SK-MEL-5 (cell line): Measurements from ENCODE around the gene SLIT3. TPM values are rescaled to one million over a fixed set of nuclear protein-coding genes. Genes with fewer than 3 reads are reported as not detected.

Experiments
- DNase-seq: peaks from one replicate; pipeline ENCODE4 v3.0.0-alpha.2; 2016; ENCODE audit warnings: low read depth, low spot score
- in situ Hi-C: cut with HindIII; loops from 2 replicates; pipeline ENCODE4 v1.10.0; 2016; ENCODE audit warnings: low sequenced_read_pairs, high pct_unique_total_duplicates, low pct_unique_long_range_greater_than_20kb
- polyA plus RNA-seq, 2 experiments: library from polyadenylated mRNA; depleted of rRNA; stranded (reverse); fragments of >200 nt; gene quantifications; 2 replicates each; pipeline ENCODE4 v1.2.3, GENCODE V29; 2015
- total RNA-seq: library from RNA; depleted of rRNA; stranded (reverse); fragments of >200 nt; shearing (Covaris generic); gene quantifications from 2 replicates; pipeline ENCODE4 v1.2.3, GENCODE V29; 2014; rRNA removed

SLIT3 gene
- 0.40 and 0.63 TPM in 2 replicates for total RNA-seq
- 4.4 and 4.6 TPM in 2 replicates for polyA plus RNA-seq (2015; cell fraction: cytosol; rRNA removed)
- polyA plus RNA-seq (2015; cell fraction: nucleus; rRNA removed), result 0.89 and 1.7 TPM in 2 replicates

DNA sequence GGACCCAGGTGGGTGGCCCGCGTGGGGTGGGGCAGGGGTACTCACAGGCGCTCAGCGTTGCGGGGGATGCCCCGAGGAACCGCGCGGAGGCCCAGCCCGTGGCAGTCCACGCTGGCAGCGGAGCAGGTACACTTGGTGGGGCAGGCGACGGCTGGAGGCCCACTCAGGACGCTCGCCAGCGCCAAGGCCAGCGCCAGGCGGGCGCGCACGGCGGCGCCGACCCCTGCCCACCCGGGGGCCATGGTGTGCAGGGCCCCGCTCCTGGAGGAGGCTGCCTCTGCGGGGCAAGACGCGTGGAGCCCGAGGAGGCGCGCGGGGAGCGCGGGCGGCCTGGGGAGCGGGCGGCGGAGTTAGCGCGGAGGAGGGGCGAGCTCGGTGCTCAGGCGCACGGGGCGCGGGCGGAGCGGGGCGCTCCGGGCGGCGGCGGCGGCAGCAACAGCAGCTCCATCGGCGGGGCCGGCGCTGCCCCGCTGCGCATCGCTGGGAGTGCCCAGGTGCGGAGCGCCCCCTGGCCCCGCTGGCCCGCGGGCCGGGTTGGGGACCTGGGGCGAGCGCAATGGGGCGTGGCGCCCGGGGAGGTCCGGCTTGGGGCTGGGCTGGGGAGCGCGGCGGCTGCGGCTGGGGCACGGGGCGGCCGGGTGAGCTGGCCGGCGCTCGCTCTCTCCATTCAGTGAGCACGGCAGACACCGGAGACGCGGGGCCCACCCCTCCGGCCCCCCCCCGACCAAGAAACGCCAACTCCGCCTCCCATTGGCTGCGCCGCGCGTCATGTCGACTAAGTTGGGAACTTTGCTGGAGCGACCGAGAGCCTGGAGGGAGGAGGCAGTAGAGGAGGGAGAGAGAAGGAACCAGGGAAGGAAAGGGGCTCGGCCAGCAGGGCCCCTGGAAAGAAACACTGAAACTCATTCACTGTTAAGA, at the start of gene SLIT3:
TSS of gene SLIT3 (minus strand) at position 672 of the 918 bp plus-strand sequence. CDS start at position 242, 430 bp downstream.
- in situ Hi-C loops, result no loop called here
- peak; percentile 58 for DNase-seq

DNA sequence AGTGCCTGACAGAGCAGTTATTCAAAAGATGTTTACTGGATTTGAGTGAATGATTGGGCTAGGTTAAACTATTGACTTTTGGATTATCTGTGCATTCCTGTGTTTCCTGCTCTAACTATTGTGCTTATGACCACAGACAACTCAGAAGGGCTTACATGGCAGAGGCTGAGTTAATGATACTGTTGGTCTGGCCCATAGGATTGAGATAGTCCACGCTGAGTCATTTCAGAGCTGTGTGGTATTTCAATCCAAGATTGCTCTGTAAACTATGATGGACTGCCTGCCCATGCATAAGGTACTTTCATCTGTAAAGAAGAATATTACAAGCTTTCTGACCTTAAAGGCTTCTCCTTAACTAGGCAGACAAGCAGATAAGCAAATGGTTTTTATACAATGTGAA, 49.1 kb upstream of the SLIT3 start:
- DNase-seq, result no peak

DNA sequence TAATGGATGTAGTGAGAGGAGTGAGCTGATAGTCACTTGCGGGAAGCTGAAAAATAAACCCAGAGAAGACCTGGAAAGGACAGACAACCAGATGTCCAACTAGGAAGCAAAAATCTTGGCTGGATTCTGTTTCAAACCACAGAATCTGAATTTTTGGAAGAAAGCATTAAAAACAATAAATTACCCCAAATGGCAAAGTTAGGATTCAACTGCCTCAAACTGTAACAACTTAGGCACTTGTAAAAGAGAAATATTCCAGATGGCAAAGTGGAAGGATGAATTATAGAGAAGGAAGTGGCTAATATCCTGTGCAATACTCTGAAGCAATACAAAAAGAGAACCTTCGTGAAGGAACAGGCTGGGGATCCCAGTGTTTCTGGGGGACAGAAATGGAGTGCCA, 46.8 kb upstream of the SLIT3 start:
- in situ Hi-C loops, result no loop called here
- DNase-seq, result no peak

More for the DNA sequence above, 49.1 kb upstream of the SLIT3 start:
- in situ Hi-C loops, result no loop called here

- in situ Hi-C loops, result no loop called here
- no peak for DNase-seq
Measured at GRCh38 chr5:169344629-169345028, 43.7 kb upstream of the SLIT3 start.

DNA sequence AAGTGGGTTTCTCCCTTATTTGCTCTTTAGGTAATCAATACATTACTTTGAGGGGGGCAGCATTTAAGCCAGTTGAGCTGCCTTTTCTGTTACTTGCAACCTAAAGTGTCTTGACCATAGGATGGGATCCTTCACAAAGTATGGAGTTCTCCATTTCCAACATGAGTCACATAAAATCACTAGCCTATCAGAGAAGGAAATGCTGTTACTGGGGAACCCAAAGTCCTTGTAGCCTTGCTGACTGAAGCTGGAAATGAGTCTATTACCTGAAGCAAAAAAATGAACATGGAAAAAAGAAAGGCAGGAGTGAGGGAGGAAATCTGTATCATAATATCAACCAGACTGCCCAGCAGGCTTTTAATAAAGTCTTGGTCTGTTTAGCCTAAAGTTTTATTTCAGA, 42.8 kb upstream of the SLIT3 start:
- in situ Hi-C loops, result no loop called here
- no peak for DNase-seq

GRCh38 chr5:169341556-169341955, 40.6 kb upstream of the SLIT3 start:
- in situ Hi-C loops, result no loop called here
- DNase-seq, result no peak

DNA sequence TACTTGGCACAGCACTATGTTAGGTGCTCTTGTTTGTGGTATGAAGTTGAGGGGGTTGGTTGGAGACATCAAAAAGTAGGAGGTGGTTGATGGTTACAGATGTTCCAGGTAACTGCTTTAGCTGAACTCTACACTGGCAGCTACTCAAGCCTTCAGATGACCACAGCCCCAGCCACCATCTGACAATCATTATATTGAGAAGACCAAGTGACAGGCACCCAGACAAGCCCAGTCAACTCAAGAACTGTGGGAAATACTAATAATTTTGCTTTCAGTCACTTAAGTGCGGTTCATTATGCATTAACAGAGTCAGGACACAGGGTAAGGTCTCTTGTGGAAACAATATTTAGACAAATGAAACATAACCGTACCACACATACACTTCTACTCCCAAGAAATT, 38.9 kb upstream of the SLIT3 start:
- in situ Hi-C loops, result no loop called here
- no peak for DNase-seq

- no peak for DNase-seq
- in situ Hi-C loops, result no loop called here
Measured at GRCh38 chr5:169336242-169336641, 35.3 kb upstream of the SLIT3 start.

DNA sequence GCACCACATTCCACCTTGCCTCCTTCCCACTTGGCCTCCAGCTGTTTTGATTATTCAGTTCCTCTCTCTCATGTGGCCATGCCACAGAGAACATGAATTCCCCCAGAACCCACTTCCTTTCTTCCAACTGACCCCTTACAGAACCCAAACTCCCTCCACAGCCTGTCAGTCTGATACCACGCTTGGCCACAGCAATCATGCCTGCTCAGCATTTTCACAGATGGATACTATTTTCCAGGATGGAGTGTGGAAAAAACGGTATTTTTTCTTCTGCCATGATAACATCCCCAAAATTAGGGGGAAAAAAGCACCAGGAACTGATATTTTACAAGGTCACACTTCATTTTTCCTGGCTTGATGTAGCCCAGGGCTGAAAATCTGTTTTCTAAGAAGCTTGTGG, 34.9 kb upstream of the SLIT3 start:
- in situ Hi-C loops, result no loop called here
- DNase-seq, result no peak

GRCh38 chr5:169333518-169333917, 32.6 kb upstream of the SLIT3 start:
- no peak for DNase-seq
- in situ Hi-C loops, result no loop called here

DNA sequence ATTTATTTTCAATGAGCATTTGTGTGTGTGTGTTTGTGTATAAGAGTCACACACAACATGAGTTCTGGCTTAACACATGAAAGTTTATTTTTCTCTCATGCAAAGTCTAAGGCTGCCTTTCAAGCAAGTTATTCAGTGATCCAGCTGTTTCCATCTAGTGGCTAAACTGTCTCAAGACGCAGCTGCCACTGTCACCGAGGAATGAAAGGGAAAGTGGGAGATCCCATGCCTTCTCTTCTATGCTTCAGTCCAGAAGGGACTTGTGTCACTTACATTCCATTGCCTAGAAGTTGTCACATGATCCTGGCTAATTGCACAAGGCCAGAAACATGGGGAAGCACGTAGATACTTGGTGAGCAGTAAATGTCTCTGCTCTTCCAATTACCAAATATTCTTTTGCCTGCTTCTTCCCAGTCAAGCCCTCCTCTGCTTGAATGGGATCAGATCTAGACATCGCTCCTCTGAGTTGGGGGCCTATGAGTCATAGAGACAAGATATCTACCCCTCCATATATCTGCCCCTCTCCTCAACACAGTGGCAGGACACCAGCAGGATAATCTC, 30.4 kb upstream of the SLIT3 start:
- in situ Hi-C loops, result no loop called here
- no peak for DNase-seq

DNA sequence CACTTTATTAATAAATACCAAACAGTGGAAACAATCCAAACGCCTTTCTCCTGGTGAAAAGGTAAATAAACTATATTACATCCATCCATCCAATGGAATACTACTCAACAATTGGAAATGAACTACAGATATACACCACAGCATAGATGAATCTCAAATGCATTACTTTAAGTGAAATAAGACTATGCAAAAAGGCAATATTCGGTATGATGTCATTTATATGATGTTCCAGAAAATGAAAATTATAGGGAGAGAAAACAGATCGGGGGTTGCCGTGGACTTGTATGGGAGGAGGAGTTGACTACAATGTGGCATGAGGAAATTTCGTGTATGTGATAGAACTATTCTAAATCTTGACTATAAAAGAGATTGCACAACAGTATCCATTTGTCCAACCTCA, 27.5 kb upstream of the SLIT3 start:
- in situ Hi-C loops, result no loop called here
- no peak for DNase-seq

DNA sequence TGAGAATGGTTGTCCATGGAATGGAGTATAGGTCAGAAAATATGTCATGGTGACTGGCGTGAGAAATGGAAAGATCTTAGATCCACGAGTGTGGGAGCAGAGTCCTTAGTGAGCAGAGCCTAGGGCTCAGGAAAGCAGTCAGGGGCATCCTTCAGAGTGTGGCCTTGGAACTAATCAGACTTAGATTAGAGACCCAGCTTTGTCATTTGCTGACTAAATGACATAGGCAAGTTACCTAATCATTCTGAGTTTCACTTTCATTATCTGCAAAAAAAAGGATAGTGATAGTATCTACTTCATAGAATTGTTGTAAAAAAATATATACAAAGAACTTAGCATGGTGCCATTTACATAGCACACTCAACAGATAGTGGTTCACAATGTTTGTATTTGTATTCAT, 24.3 kb upstream of the SLIT3 start:
- DNase-seq, result no peak
- in situ Hi-C loops, result no loop called here

DNA sequence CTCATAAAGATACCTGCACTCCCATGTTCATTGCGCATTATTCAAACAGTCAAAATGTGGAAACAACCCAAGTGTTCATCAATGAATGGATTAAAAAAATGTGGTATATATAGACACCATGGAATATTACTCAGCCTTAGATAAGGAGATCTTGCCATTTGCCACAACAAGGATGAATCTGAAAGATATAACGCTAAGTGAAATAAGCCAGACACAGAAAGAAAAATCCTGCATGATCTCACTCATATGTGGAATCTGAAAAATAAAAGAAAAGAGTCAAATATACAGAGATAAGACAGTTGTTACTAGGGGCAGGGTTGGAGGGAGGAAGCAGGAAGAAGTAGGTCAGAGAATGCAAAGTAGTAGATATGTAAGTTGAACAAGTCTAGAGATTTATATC, 17.6 kb upstream of the SLIT3 start:
- no peak for DNase-seq
- in situ Hi-C loops, result no loop called here

DNA sequence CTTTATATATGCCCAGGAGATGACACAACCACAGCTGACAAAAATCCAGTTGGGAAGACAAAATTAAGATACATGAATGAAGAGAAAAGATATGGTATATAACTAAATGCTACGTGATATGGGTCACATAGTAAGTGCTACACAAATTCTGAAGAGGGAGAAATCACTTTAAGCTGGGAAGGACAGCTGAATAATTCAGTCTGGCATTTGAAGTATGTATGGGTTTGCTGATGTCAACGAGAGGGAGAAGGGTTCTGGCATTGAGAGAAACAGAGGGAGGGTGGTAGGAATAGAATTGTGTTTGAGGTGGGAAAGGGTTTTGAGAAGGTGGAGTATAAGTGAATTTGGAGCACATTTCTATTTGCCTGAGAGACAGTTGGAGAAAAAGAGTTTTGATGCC, 6.7 kb upstream of the SLIT3 start:
- in situ Hi-C loops, result no loop called here
- no peak for DNase-seq

DNA sequence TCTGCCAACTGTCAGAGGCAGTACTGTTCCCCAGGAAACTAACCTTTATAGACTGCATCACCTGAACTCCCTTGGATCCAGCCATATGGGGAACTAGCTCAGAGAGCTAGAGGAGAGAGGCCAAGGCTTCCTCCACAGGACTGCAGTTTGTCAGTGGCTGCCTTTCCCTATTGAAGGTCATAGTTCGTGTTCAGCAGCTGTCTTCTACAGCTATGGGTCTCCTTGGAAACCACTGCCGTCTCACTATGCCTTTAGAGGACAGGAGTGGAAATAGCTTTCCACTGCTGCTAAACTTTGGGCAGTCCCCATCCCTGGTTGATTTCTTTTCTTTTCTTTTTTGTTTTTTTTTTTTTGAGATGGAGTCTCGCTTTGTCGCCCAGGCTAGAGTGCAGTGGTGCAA, 4.4 kb upstream of the SLIT3 start:
- DNase-seq, result no peak
- in situ Hi-C loops, result no loop called here

DNA sequence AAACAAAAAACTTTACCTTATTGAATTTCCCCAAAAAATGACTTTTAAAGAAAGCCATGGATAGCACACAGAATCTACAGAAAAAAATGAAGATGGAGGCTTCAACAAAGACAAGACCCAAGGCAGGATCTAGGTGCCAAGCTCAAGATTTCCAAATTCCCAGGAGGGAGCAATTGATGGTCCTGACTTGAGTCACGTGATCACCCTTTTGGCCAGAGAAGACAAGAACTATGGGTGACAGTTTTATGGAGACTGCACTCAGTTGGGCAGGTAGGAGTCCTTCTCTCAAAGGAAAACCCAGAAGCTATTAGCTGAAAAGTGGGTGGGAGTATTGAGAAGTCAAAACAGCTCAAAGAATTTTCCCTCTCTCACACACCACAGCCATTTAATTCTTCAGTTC, 3.2 kb upstream of the SLIT3 start:
- no peak for DNase-seq
- in situ Hi-C loops, result no loop called here

GRCh38 chr5:169303119-169303515, 2.2 kb upstream of the SLIT3 start:
- in situ Hi-C loops, result no loop called here
- DNase-seq, result no peak
